ENCODE results near the gene ADGRG3. TPM values are rescaled to one million over a fixed set of nuclear protein-coding genes. Genes with fewer than 3 reads are reported as not detected.

Gene ADGRG3
- total RNA-seq, 1 experiment from 2014 or later: not detected

- H3K4me2 ChIP-seq (ENCODE audit: low read length): peak overlapping the region; percentile 76
- H3K27ac ChIP-seq (ENCODE audit: low read depth, low read length): peak overlapping the region; percentile 45; the same call in 1 of the 2 replicates
- H3K27me3 ChIP-seq (ENCODE audit: insufficient read depth, low read length): no peaks in the 10 kb centered on the region
- BruUV-seq (replicated peaks): no TSS peak
- H3K79me2 ChIP-seq (ENCODE audit: insufficient read depth, low read length): no peaks in the 10 kb centered on the region
- RAD21 ChIA-PET (ENCODE audit: low non-redundant PET in 1 of 2, low total read pairs in 2 of 2, uncharacterized antibody in 2 of 2, unreplicated experiment in 2 of 2): no interaction called here
- no peaks in the 10 kb centered on the region for H3K36me3 ChIP-seq (ENCODE audit: control insufficient read depth in 1 of 2, insufficient read depth in 2 of 2, low read length in 2 of 2)
- intact Hi-C loops (cut with micrococcal nuclease): no loop called here
- H3K9ac ChIP-seq (ENCODE audit: low read length): peak overlapping the region; percentile 28; the same call in 1 of the 2 replicates
- peak overlapping the region; percentile 26 to 32 for H3K4me3 ChIP-seq (replicated peaks in 1 of 2; ENCODE audit: low read depth in 1 of 2, low read length in 2 of 2)
- H3K9me3 ChIP-seq (ENCODE audit: control insufficient read depth in 1 of 2, insufficient read depth in 1 of 2, low read depth in 1 of 2, low read length in 2 of 2): no peaks in the 10 kb centered on the region
- ATAC-seq (no peak), DNase-seq (ENCODE audit: low read depth, low spot score) (no peak)
- H3K4me1 ChIP-seq (ENCODE audit: control insufficient read depth in 1 of 2, insufficient read depth in 2 of 2, low read length in 2 of 2): peaks cover 30 to 61% of the 10 kb centered on the region in 2 experiments
- POLR2A ChIA-PET: interaction anchor here (1.1 kb wide), 1 partner anchor 9 kb away, joined by 6 read pairs; no protein-coding TSS in a partner anchor
- H3K9me2 ChIP-seq (ENCODE audit: insufficient read depth): no peaks in the 10 kb centered on the region
- TF ChIP-seq REST (IDR thresholded peaks at IDR 0.05; ENCODE audit: low read depth) (no peak), RAD21 (IDR thresholded peaks at IDR 0.05; ENCODE audit: low read depth) (no peak), JUND (IDR thresholded peaks at IDR 0.05) (no peak), CTCF (IDR thresholded peaks at IDR 0.05 in 2 of 3, conservative IDR thresholded peaks at IDR 0.05 in 1 of 3; ENCODE audit: borderline replicate concordance in 1 of 3, insufficient read depth in 1 of 3, low read depth in 2 of 3, low read length in 2 of 3) (no peak), ATF3 (IDR thresholded peaks at IDR 0.05) (no peak), YY1 (IDR thresholded peaks at IDR 0.05; ENCODE audit: extremely low read depth, insufficient replicate concordance, low read depth, low read length) (no peak), POLR2A (IDR thresholded peaks at IDR 0.05; ENCODE audit: borderline replicate concordance, extremely low read depth, insufficient read depth, insufficient read length) (no peak), EGR1 (IDR thresholded peaks at IDR 0.05; ENCODE audit: low read depth) (no peak), EZH2 (IDR thresholded peaks at IDR 0.05) (no peak)
- CTCF ChIA-PET: interaction anchor here (0.5 to 1.1 kb wide), 3 partner anchors 9 to 465 kb away, joined by 4 to 8 read pairs (median 4); no protein-coding TSS in a partner anchor
- no peak overlapping the region for H2AFZ ChIP-seq (ENCODE audit: low read depth, low read length, poor library complexity, severe bottlenecking)
- no peaks in the 10 kb centered on the region for H4K20me1 ChIP-seq (ENCODE audit: insufficient read depth)
These were observed 39.3 kb upstream of the ADGRG3 start for GRCh38 chr16:57628783-57629293.

Data from HCT116 (cell line).